HEK293 (cell line): ENCODE results near the gene FAM83E.

Experiments used
- CTCF ChIA-PET: fragments of 350-600 bp; formaldehyde crosslinking; extraction: SDS; loops from one replicate; lab custom pipeline; 2021; ENCODE audit warnings: antibody characterized with exemption; lab: Yijun Ruan, JAX
- POLR2A ChIA-PET: fragments of 300-600 bp; formaldehyde crosslinking; extraction: SDS; loops from one replicate; lab custom pipeline; 2020; ENCODE audit warnings: antibody characterized with exemption, inconsistent platforms; lab: Yijun Ruan, JAX
- H3K27ac ChIP-seq: fragments of 200-500 bp; sonication (Bioruptor generic); 2 replicates; pipeline ENCODE4 v1.5.1; 2014; ENCODE audit warnings: low read depth, low read length, control low read depth, inconsistent platforms; ENCODE audit errors: extremely low read depth
- H3K36me3 ChIP-seq, 2 experiments: fragments of 200-500 bp in 1 of 2; sonication (Bioruptor generic) in 1 of 2; 1 replicate in 1 of 2; 2 replicates in 1 of 2; pipeline ENCODE4 v1.5.1; 2014 to 2017; ENCODE audit warnings: inconsistent platforms in 2 of 2, low read length in 2 of 2; ENCODE audit not compliant: control insufficient read depth in 2 of 2, insufficient read depth in 1 of 2
- H3K4me1 ChIP-seq: fragments of 200-500 bp; sonication (Bioruptor generic); 2 replicates; pipeline ENCODE4 v1.5.1; 2014; ENCODE audit warnings: mild to moderate bottlenecking, low read length, inconsistent platforms; ENCODE audit not compliant: control insufficient read depth, insufficient read depth
- H3K4me3 ChIP-seq: 2 replicates; pipeline ENCODE4 v1.5.1; 2011; ENCODE audit warnings: low read depth, mild to moderate bottlenecking, control low read depth, low read length, moderate library complexity
- H3K9me3 ChIP-seq: fragments of 200-500 bp; sonication (Bioruptor generic); 2 replicates; pipeline ENCODE4 v1.5.1; 2014; ENCODE audit warnings: low read depth, low read length, inconsistent platforms; ENCODE audit not compliant: control insufficient read depth, insufficient read depth
- EGR2 ChIP-seq: fragments of 450-650 bp; formaldehyde crosslinking; IDR thresholded peaks from 2 replicates; pipeline ENCODE4 v1.5.1; 2016; ENCODE audit warnings: low read depth, missing biosample characterization, missing genetic modification characterization
- GLIS2 ChIP-seq: fragments of 450-650 bp; formaldehyde crosslinking; IDR thresholded peaks from 2 replicates; pipeline ENCODE4 v1.5.1; 2016; ENCODE audit warnings: missing biosample characterization, missing genetic modification characterization
- IKZF3 ChIP-seq: fragments of 450-650 bp; IDR thresholded peaks from 2 replicates; pipeline ENCODE4 v1.5.0; 2018; ENCODE audit warnings: missing biosample characterization, mild to moderate bottlenecking, missing genetic modification characterization, moderate library complexity
- KLF9 ChIP-seq: fragments of 450-650 bp; formaldehyde crosslinking; IDR thresholded peaks from 2 replicates; pipeline ENCODE4 v1.5.1; 2016; ENCODE audit warnings: missing biosample characterization, missing genetic modification characterization, low read depth
- REPIN1 ChIP-seq: fragments of 450-650 bp; formaldehyde crosslinking; IDR thresholded peaks from 2 replicates; pipeline ENCODE4 v1.5.1; 2017; ENCODE audit warnings: missing biosample characterization, missing genetic modification characterization, low read depth
- SALL2 ChIP-seq: fragments of 450-650 bp; formaldehyde crosslinking; IDR thresholded peaks from 2 replicates; pipeline ENCODE4 v1.5.0; 2017; ENCODE audit warnings: missing biosample characterization, mild to moderate bottlenecking, missing genetic modification characterization, borderline replicate concordance
- YY2 ChIP-seq: fragments of 450-650 bp; formaldehyde crosslinking; IDR thresholded peaks from 2 replicates; pipeline ENCODE4 v1.5.1; 2016; ENCODE audit warnings: missing biosample characterization, missing genetic modification characterization
- ZBTB10 ChIP-seq: fragments of 450-650 bp; formaldehyde crosslinking; IDR thresholded peaks from 2 replicates; pipeline ENCODE4 v1.5.1; 2016; ENCODE audit warnings: missing biosample characterization, missing genetic modification characterization
- ZBTB17 ChIP-seq: fragments of 450-650 bp; formaldehyde crosslinking; IDR thresholded peaks from 2 replicates; pipeline ENCODE4 v1.5.1; 2016; ENCODE audit warnings: missing biosample characterization, missing genetic modification characterization
- ZBTB20 ChIP-seq: fragments of 450-650 bp; formaldehyde crosslinking; IDR thresholded peaks from 2 replicates; pipeline ENCODE4 v1.5.1; 2016; ENCODE audit warnings: missing biosample characterization, missing genetic modification characterization
- ZBTB48 ChIP-seq: fragments of 450-650 bp; formaldehyde crosslinking; IDR thresholded peaks from 2 replicates; pipeline ENCODE4 v1.5.1; 2016; ENCODE audit warnings: missing biosample characterization, missing genetic modification characterization
- ZNF132 ChIP-seq: fragments of 450-650 bp; formaldehyde crosslinking; IDR thresholded peaks from 2 replicates; pipeline ENCODE4 v1.5.1; 2017; ENCODE audit warnings: missing biosample characterization, missing genetic modification characterization, borderline replicate concordance
- ZNF16 ChIP-seq: fragments of 450-650 bp; formaldehyde crosslinking; IDR thresholded peaks from 2 replicates; pipeline ENCODE4 v1.5.1; 2016; ENCODE audit warnings: low read depth, missing biosample characterization, missing genetic modification characterization
- ZNF514 ChIP-seq: fragments of 450-650 bp; formaldehyde crosslinking; IDR thresholded peaks from 2 replicates; pipeline ENCODE4 v1.5.1; 2016; ENCODE audit warnings: missing biosample characterization, missing genetic modification characterization
- ZNF544 ChIP-seq: fragments of 450-650 bp; formaldehyde crosslinking; IDR thresholded peaks from 2 replicates; pipeline ENCODE4 v1.5.0; 2017; ENCODE audit warnings: missing biosample characterization, missing genetic modification characterization
- ZNF549 ChIP-seq: fragments of 450-650 bp; IDR thresholded peaks from 2 replicates; pipeline ENCODE4 v1.5.1; 2018; ENCODE audit warnings: missing biosample characterization, missing genetic modification characterization, mild to moderate bottlenecking, inconsistent platforms, moderate library complexity
- ZNF621 ChIP-seq: fragments of 450-650 bp; formaldehyde crosslinking; IDR thresholded peaks from 2 replicates; pipeline ENCODE4 v1.5.1; 2017; ENCODE audit warnings: missing biosample characterization, missing genetic modification characterization
- ZNF624 ChIP-seq: fragments of 450-650 bp; formaldehyde crosslinking; IDR thresholded peaks from 2 replicates; pipeline ENCODE4 v1.5.1; 2017; ENCODE audit warnings: missing biosample characterization, missing genetic modification characterization
- ZNF707 ChIP-seq: fragments of 450-650 bp; formaldehyde crosslinking; IDR thresholded peaks from 2 replicates; pipeline ENCODE4 v1.5.1; 2016; ENCODE audit warnings: missing biosample characterization, missing genetic modification characterization
- ZNF776 ChIP-seq: fragments of 450-650 bp; formaldehyde crosslinking; IDR thresholded peaks from 2 replicates; pipeline ENCODE4 v1.5.0; 2017; ENCODE audit warnings: missing biosample characterization, missing genetic modification characterization, borderline replicate concordance
- ZNF785 ChIP-seq: fragments of 450-650 bp; formaldehyde crosslinking; IDR thresholded peaks from 2 replicates; pipeline ENCODE4 v1.5.1; 2016; ENCODE audit warnings: missing biosample characterization, missing genetic modification characterization
- ZSCAN30 ChIP-seq: fragments of 450-650 bp; IDR thresholded peaks from 2 replicates; pipeline ENCODE4 v1.5.1; 2018; ENCODE audit warnings: missing biosample characterization, mild to moderate bottlenecking, missing genetic modification characterization, moderate library complexity
- TF ChIP-seq, protein P1 (sequence below): fragments of 450-650 bp; formaldehyde crosslinking; IDR thresholded peaks from 2 replicates; pipeline ENCODE4 v1.5.1; 2016; ENCODE audit warnings: missing biosample characterization, missing genetic modification characterization
- TF ChIP-seq, protein P2 (sequence below): fragments of 450-650 bp; formaldehyde crosslinking; IDR thresholded peaks from 2 replicates; pipeline ENCODE4 v1.5.1; 2016; ENCODE audit warnings: missing biosample characterization, missing genetic modification characterization
- TF ChIP-seq, protein P3 (sequence below): fragments of 450-650 bp; formaldehyde crosslinking; IDR thresholded peaks from 2 replicates; pipeline ENCODE4 v1.5.1; 2017; ENCODE audit warnings: missing biosample characterization, missing genetic modification characterization

FAM83E gene

GRCh38 chr19:48636859-48637448, 22.1 kb upstream of the FAM83E start, which contains the start of gene DBP (continued):
- TF ChIP-seq ZNF707 (tag by site-specific recombination) (no peak), ZBTB48 (tag by site-specific recombination) (no peak), ZNF776 (tag by site-specific recombination) (no peak), ZNF785 (tag by site-specific recombination) (no peak), EGR2 (tag by site-specific recombination) (peak; percentile 63; the same call in 1 of the 2 replicates), KLF9 (tag by site-specific recombination) (peak; percentile 56; the same call in 1 of the 2 replicates), ZNF16 (tag by site-specific recombination) (no peak), ZNF514 (tag by site-specific recombination) (no peak)
- TF ChIP-seq, protein P1, sequence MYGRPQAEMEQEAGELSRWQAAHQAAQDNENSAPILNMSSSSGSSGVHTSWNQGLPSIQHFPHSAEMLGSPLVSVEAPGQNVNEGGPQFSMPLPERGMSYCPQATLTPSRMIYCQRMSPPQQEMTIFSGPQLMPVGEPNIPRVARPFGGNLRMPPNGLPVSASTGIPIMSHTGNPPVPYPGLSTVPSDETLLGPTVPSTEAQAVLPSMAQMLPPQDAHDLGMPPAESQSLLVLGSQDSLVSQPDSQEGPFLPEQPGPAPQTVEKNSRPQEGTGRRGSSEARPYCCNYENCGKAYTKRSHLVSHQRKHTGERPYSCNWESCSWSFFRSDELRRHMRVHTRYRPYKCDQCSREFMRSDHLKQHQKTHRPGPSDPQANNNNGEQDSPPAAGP (tag by site-specific recombination), result 0 out of 2 replicates have a peak, but pooled peaks have one; percentile 14

- Histone ChIP-seq H3K4me1 (peaks cover 23% of the 10 kb centered on the region), H3K36me3 (peaks cover 8 to 16% of the 10 kb centered on the region in 2 experiments; a peak in 2 of 3 replicates), H3K27ac (peak overlapping the region; percentile 72), H3K4me3 (peak overlapping the region; percentile 40), H3K9me3 (no peaks in the 10 kb centered on the region)
- CTCF ChIA-PET, result interaction anchor here (1.1 kb wide), 1 partner anchor 9 kb away, joined by 4 read pairs; the partner anchor contains the start of gene CA11
- POLR2A ChIA-PET, result interaction anchor here (1.0 to 2.7 kb wide), 3 partner anchors 10 to 17 kb away, joined by 3 to 22 read pairs (median 6); partner anchors contain the start of genes CA11, RPL18 and SPHK2
- TF ChIP-seq ZBTB10 (peak; percentile 67), SALL2 (tag by site-specific recombination) (no peak), ZSCAN30 (tag by site-specific recombination) (no peak), REPIN1 (tag by site-specific recombination) (no peak), ZNF544 (no peak), ZNF549 (tag by site-specific recombination) (no peak), GLIS2 (tag by site-specific recombination) (peak; percentile 66), EGR2 (tag by site-specific recombination) (peak; percentile 42; the same call in 1 of the 2 replicates), ZNF624 (no peak), IKZF3 (tag by site-specific recombination) (peak; percentile 18; the same call in 1 of the 2 replicates), ZNF132 (no peak), ZBTB17 (tag by site-specific recombination) (peak; percentile 63; the same call in 1 of the 2 replicates), ZBTB20 (tag by site-specific recombination) (0 out of 2 replicates have a peak, but pooled peaks have one; percentile 41), YY2 (tag by site-specific recombination) (0 out of 2 replicates have a peak, but pooled peaks have one; percentile 15), ZNF621 (tag by site-specific recombination) (no peak)
- TF ChIP-seq, protein P2, sequence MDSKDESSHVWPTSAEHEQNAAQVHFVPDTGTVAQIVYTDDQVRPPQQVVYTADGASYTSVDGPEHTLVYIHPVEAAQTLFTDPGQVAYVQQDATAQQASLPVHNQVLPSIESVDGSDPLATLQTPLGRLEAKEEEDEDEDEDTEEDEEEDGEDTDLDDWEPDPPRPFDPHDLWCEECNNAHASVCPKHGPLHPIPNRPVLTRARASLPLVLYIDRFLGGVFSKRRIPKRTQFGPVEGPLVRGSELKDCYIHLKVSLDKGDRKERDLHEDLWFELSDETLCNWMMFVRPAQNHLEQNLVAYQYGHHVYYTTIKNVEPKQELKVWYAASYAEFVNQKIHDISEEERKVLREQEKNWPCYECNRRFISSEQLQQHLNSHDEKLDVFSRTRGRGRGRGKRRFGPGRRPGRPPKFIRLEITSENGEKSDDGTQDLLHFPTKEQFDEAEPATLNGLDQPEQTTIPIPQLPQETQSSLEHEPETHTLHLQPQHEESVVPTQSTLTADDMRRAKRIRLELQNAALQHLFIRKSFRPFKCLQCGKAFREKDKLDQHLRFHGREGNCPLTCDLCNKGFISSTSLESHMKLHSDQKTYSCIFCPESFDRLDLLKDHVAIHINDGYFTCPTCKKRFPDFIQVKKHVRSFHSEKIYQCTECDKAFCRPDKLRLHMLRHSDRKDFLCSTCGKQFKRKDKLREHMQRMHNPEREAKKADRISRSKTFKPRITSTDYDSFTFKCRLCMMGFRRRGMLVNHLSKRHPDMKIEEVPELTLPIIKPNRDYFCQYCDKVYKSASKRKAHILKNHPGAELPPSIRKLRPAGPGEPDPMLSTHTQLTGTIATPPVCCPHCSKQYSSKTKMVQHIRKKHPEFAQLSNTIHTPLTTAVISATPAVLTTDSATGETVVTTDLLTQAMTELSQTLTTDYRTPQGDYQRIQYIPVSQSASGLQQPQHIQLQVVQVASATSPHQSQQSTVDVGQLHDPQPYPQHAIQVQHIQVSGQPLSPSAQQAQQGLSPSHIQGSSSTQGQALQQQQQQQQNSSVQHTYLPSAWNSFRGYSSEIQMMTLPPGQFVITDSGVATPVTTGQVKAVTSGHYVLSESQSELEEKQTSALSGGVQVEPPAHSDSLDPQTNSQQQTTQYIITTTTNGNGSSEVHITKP, result peak; percentile 83
- TF ChIP-seq, protein P3, sequence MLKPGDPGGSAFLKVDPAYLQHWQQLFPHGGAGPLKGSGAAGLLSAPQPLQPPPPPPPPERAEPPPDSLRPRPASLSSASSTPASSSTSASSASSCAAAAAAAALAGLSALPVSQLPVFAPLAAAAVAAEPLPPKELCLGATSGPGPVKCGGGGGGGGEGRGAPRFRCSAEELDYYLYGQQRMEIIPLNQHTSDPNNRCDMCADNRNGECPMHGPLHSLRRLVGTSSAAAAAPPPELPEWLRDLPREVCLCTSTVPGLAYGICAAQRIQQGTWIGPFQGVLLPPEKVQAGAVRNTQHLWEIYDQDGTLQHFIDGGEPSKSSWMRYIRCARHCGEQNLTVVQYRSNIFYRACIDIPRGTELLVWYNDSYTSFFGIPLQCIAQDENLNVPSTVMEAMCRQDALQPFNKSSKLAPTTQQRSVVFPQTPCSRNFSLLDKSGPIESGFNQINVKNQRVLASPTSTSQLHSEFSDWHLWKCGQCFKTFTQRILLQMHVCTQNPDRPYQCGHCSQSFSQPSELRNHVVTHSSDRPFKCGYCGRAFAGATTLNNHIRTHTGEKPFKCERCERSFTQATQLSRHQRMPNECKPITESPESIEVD (tag by site-specific recombination), result no peak
Observed at GRCh38 chr19:48635966-48636858, 21.3 kb upstream of the FAM83E start.
